GM12892 (cell line): ENCODE measurements around the gene PRSS16.

Experiments used
- POLR2A ChIP-seq: IDR thresholded peaks from 2 replicates; pipeline ENCODE4 v1.6.1; 2011; ENCODE audit warnings: low read depth, low read length, control low read depth
- POLR2AphosphoS5 ChIP-seq: IDR thresholded peaks from 2 replicates; pipeline ENCODE4 v1.6.1; 2011; ENCODE audit warnings: low read depth, low read length, control low read depth

DNA sequence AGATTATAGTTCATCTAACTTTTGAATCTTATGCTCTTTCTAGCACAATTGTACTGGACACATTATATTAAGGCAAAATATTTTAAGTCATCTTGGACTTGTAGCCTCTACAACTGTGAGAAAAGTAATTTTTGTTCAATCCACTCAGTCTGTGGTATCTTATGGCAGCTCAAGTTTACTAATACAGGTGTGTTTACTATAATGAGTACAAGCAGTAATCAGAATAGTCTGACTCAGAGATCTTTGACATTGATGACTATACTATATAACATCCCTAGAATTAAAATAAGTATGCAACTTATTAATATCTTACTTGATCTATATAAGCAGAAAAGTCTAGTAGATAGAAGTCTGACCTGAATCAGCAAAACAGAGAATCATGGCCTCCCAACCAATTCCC is 40.7 kb upstream of the PRSS16 start:
- no peak for TF ChIP-seq POLR2A
- no peak for TF ChIP-seq POLR2AphosphoS5
